ENCODE measurements around the gene KRT9.

The KRT9 gene

DNA sequence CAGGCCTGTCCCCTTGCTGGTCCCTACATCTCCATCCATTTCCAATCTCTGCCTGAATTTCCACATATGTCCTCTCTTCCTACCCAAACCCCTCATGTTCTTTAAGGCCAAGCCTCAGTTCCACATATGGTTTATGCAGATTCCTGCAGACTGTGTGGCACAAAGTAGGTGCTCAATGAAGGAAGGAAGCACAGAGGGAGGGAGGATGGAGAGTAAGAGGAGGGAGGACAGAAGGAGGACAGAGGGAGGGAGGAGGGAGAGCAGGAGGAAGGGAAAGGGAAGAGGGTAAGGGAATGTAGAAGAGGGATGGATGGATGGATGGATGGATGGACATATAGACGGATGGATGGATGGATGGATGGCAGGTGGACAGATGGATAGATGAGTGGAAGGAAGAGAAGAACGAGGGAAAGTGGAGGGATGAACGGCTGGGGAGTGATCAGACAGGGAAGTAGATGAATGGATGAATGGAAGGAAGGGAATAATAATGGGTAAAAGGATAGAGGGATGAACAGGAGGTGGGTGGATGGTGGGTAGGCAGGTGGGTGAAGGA, 22.6 kb upstream of the KRT9 start:
- H3K4me3 ChIP-seq (ENCODE audit: low read length, poor library complexity, severe bottlenecking): no peak overlapping the region
- H3K4me1 ChIP-seq (ENCODE audit: insufficient read depth, low read length, poor library complexity, severe bottlenecking): no peaks in the 10 kb centered on the region
- no peaks in the 10 kb centered on the region for H3K27me3 ChIP-seq (ENCODE audit: insufficient read depth, low read length, poor library complexity, severe bottlenecking)

DNA sequence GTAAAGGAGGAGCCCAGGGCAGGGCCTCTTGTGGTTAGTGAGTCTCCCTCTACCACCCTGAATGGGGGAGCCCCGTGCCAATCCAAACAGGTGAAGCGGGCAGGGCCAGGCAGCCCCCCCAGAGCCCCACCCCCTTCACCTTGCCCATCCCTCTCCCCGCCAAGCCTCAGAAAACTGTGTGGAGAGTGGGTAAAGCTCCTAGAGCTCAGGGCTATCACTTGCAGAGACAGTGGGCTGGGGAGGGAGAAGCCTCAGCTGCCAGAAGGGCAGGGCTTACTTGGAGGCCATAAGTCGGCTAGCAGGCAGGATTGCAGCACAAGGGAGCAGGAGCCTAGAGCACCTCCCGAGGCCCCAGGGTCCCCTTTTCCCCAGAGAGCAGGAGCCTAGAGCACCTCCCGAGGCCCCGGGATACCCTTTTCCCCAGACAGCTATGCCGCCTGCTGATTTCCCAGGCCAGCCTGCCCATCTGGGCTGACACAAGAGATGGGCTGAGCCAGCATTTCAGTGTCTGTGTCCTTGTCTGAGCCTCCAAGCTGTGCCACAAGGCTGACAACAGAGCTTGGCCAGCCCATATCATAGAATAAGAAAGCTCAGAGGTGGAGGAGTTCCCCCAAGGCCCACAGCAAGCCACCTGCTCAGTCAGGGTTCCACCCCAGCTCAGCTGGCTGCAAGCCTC, 21.6 kb upstream of the KRT9 start:
- H3K9me3 ChIP-seq (ENCODE audit: insufficient read depth, low read depth, low read length): no peaks in the 10 kb centered on the region
- H3K4me3 ChIP-seq (ENCODE audit: low read length, poor library complexity, severe bottlenecking): no peak overlapping the region
- no peaks in the 10 kb centered on the region for H3K9me2 ChIP-seq (replicated peaks; ENCODE audit: low read depth, low read length)
- no peaks in the 10 kb centered on the region for H3K36me3 ChIP-seq (ENCODE audit: insufficient read depth, low read length)
- H3K9ac ChIP-seq (ENCODE audit: low read depth, low read length, poor library complexity, severe bottlenecking): no peak overlapping the region
- no peaks in the 10 kb centered on the region for H4K20me1 ChIP-seq (ENCODE audit: insufficient read depth, low read length, poor library complexity, severe bottlenecking)
- no peak overlapping the region for H2AFZ ChIP-seq (ENCODE audit: low read length)
- H3K79me2 ChIP-seq (ENCODE audit: insufficient read depth, low read length): no peaks in the 10 kb centered on the region
- TF ChIP-seq, protein P1, sequence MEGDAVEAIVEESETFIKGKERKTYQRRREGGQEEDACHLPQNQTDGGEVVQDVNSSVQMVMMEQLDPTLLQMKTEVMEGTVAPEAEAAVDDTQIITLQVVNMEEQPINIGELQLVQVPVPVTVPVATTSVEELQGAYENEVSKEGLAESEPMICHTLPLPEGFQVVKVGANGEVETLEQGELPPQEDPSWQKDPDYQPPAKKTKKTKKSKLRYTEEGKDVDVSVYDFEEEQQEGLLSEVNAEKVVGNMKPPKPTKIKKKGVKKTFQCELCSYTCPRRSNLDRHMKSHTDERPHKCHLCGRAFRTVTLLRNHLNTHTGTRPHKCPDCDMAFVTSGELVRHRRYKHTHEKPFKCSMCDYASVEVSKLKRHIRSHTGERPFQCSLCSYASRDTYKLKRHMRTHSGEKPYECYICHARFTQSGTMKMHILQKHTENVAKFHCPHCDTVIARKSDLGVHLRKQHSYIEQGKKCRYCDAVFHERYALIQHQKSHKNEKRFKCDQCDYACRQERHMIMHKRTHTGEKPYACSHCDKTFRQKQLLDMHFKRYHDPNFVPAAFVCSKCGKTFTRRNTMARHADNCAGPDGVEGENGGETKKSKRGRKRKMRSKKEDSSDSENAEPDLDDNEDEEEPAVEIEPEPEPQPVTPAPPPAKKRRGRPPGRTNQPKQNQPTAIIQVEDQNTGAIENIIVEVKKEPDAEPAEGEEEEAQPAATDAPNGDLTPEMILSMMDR (conservative IDR thresholded peaks at IDR 0.05; ENCODE audit: low read length): no peak
- TF ChIP-seq EZH2phosphoT487 (IDR thresholded peaks at IDR 0.05; ENCODE audit: borderline replicate concordance): no peak
- H3K4me1 ChIP-seq (ENCODE audit: insufficient read depth, low read length, poor library complexity, severe bottlenecking): no peaks in the 10 kb centered on the region
- no peaks in the 10 kb centered on the region for H3K27me3 ChIP-seq (ENCODE audit: insufficient read depth, low read length, poor library complexity, severe bottlenecking)
- no peak overlapping the region for H3K4me2 ChIP-seq (ENCODE audit: low read depth, low read length, poor library complexity, severe bottlenecking)
- H3F3A ChIP-seq (ENCODE audit: low read depth): no peaks in the 10 kb centered on the region

More for the DNA sequence above, 22.6 kb upstream of the KRT9 start:
- no peak overlapping the region for H3K4me2 ChIP-seq (ENCODE audit: low read depth, low read length, poor library complexity, severe bottlenecking)
- no peaks in the 10 kb centered on the region for H3K79me2 ChIP-seq (ENCODE audit: insufficient read depth, low read length)
- H3K9me2 ChIP-seq (replicated peaks; ENCODE audit: low read depth, low read length): no peaks in the 10 kb centered on the region
- H4K20me1 ChIP-seq (ENCODE audit: insufficient read depth, low read length, poor library complexity, severe bottlenecking): no peaks in the 10 kb centered on the region
- H2AFZ ChIP-seq (ENCODE audit: low read length): no peak overlapping the region
- no peak for TF ChIP-seq EZH2phosphoT487 (IDR thresholded peaks at IDR 0.05; ENCODE audit: borderline replicate concordance)
- TF ChIP-seq, protein P1 (conservative IDR thresholded peaks at IDR 0.05; ENCODE audit: low read length): no peak
- no peak overlapping the region for H3K9ac ChIP-seq (ENCODE audit: low read depth, low read length, poor library complexity, severe bottlenecking)
- no peaks in the 10 kb centered on the region for H3K36me3 ChIP-seq (ENCODE audit: insufficient read depth, low read length)
- no peaks in the 10 kb centered on the region for H3F3A ChIP-seq (ENCODE audit: low read depth)
- H3K9me3 ChIP-seq (ENCODE audit: insufficient read depth, low read depth, low read length): no peaks in the 10 kb centered on the region

DNA sequence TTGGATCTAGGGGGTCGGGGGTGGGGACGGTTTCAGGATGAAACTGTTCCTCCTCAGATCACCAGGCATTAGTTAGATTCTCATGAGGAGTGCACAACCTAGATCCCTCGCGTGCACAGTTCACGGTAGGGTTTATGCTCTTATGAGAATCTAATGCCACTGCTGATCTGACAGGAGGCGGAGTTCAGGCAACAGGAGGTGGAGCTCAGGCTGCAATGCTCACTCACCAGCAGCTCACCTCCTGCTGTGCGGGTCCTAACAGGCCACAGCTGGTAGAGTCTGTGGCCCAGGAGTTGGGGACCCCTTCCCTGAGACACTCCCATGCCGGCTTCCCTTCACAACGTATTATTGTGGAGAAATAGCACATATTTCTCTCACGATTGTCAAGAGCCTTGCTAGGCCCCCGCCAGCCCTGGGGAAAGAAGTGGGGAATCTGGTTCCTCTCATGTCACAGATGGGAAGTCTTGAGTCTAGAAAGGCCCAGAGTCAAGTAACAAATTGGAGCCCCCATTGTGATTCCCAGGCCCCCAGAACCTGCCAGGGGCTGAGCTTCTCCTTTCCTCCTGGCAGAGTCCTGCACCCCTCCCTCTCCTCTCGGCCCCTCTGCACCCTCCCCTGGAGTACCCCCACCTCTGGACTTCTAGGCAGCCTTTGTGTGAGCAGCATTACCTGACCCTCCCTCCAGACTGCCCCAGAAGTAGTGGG, 20.9 kb upstream of the KRT9 start:
- H4K20me1 ChIP-seq (ENCODE audit: insufficient read depth, low read length, poor library complexity, severe bottlenecking): no peaks in the 10 kb centered on the region
- TF ChIP-seq, protein P1 (conservative IDR thresholded peaks at IDR 0.05; ENCODE audit: low read length): no peak
- no peak for TF ChIP-seq EZH2phosphoT487 (IDR thresholded peaks at IDR 0.05; ENCODE audit: borderline replicate concordance)
- no peaks in the 10 kb centered on the region for H3K36me3 ChIP-seq (ENCODE audit: insufficient read depth, low read length)
- no peaks in the 10 kb centered on the region for H3F3A ChIP-seq (ENCODE audit: low read depth)
- H2AFZ ChIP-seq (ENCODE audit: low read length): no peak overlapping the region
- no peak overlapping the region for H3K4me2 ChIP-seq (ENCODE audit: low read depth, low read length, poor library complexity, severe bottlenecking)
- no peaks in the 10 kb centered on the region for H3K9me3 ChIP-seq (ENCODE audit: insufficient read depth, low read depth, low read length)
- H3K9me2 ChIP-seq (replicated peaks; ENCODE audit: low read depth, low read length): no peaks in the 10 kb centered on the region
- H3K4me1 ChIP-seq (ENCODE audit: insufficient read depth, low read length, poor library complexity, severe bottlenecking): no peaks in the 10 kb centered on the region
- H3K79me2 ChIP-seq (ENCODE audit: insufficient read depth, low read length): no peaks in the 10 kb centered on the region
- H3K27me3 ChIP-seq (ENCODE audit: insufficient read depth, low read length, poor library complexity, severe bottlenecking): no peaks in the 10 kb centered on the region
- H3K4me3 ChIP-seq (ENCODE audit: low read length, poor library complexity, severe bottlenecking): no peak overlapping the region
- no peak overlapping the region for H3K9ac ChIP-seq (ENCODE audit: low read depth, low read length, poor library complexity, severe bottlenecking)
